ENCODE measurements around the gene TIGAR.

DNA sequence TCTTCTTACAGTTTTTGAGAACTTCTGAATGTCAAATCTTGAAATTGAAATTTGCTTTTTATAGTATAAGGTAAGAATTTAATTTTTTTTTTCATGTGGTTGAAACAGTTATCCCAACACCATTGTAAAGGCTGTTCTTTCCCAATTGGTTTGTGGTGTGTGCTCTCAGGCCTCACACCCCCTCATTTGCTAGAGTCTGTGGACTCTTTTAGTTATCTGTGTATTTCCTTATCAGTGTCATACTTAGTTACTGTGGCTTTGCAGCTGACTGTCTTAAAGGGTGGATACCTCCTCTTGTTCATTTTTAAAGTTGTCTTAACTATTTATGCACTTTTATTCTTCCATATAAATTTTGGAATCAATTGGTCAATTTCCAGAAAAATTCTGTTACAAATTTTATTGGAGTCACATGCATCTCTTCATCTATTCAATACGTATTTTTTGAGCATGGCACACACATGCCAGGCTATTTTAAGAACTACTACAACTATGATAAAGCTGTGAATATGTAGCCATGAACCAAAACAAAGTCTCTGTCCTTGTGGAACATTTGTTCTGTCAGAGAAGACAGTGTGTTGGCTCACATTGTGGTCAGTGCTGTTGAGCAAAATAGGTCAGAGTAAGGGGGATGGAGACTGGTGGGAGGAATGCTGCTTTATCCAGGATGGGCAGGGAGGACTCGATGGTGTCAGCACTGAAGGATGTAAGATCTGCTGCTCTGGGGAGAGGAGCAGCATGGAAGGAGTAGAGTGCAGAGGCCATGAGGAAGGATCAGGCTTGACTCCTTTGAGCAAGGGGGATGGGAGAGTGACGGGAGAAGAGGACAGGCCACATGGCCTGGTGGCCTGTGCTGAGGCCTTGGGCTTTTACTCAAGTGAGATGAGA is 34.4 kb downstream of the TIGAR start:
- TF ChIP-seq, protein P1, sequence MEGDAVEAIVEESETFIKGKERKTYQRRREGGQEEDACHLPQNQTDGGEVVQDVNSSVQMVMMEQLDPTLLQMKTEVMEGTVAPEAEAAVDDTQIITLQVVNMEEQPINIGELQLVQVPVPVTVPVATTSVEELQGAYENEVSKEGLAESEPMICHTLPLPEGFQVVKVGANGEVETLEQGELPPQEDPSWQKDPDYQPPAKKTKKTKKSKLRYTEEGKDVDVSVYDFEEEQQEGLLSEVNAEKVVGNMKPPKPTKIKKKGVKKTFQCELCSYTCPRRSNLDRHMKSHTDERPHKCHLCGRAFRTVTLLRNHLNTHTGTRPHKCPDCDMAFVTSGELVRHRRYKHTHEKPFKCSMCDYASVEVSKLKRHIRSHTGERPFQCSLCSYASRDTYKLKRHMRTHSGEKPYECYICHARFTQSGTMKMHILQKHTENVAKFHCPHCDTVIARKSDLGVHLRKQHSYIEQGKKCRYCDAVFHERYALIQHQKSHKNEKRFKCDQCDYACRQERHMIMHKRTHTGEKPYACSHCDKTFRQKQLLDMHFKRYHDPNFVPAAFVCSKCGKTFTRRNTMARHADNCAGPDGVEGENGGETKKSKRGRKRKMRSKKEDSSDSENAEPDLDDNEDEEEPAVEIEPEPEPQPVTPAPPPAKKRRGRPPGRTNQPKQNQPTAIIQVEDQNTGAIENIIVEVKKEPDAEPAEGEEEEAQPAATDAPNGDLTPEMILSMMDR (IDR thresholded peaks at IDR 0.05), result no peak
- TF ChIP-seq POLR2A (IDR thresholded peaks at IDR 0.05), result no peak
